Measurements from ENCODE around the gene PEF1.

The PEF1 gene

DNA sequence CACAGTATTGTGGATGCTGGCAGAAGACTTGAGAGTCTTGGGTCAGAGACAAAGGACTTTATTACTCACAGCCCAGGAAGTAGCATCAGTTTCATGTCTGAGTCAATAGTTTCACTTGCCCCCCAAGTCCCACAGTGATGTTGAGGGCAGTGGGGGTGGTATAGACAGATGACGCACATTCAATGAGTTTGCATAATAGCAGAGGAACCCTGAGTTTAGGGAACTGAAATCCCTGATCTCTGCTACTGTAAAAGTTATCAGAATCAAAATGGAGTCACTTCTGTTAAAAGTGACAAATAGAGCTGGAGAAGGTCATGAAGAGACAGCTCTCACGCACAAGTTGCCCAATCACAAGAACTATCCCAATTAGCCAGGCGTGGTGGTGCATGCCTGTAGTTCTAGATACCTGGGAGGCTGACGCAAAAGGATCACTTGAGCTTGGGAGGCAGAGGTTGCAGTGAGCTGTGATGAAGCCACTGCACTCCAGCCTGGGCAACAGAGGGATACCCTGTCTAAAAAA is 38.7 kb downstream of the PEF1 start:
- DNase-seq (ENCODE audit: low read depth): no peak
- TF ChIP-seq, protein P1, sequence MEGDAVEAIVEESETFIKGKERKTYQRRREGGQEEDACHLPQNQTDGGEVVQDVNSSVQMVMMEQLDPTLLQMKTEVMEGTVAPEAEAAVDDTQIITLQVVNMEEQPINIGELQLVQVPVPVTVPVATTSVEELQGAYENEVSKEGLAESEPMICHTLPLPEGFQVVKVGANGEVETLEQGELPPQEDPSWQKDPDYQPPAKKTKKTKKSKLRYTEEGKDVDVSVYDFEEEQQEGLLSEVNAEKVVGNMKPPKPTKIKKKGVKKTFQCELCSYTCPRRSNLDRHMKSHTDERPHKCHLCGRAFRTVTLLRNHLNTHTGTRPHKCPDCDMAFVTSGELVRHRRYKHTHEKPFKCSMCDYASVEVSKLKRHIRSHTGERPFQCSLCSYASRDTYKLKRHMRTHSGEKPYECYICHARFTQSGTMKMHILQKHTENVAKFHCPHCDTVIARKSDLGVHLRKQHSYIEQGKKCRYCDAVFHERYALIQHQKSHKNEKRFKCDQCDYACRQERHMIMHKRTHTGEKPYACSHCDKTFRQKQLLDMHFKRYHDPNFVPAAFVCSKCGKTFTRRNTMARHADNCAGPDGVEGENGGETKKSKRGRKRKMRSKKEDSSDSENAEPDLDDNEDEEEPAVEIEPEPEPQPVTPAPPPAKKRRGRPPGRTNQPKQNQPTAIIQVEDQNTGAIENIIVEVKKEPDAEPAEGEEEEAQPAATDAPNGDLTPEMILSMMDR (IDR thresholded peaks at IDR 0.05; ENCODE audit: low read depth, low read length, missing control alignments): no peak

DNA sequence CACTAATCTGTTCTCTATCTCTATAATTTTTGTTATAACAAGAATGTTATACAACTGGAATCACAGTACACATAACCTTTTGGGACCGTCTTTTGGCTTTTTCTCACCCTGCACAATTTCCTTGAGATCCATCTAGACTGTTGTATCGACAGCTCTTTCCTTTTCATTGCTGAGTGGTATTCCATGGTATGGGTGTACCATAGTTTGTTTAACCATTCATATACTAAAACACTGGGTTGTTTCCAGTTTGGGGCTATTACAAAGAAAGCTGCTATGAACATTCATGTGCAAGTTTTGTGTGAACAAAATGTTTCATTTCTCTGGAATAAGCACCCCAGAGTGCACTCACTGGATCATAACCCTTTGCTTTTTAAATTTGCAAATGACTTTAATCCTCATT is 42.6 kb downstream of the PEF1 start:
- no peak overlapping the region for H3K4me3 ChIP-seq (ENCODE audit: low read depth, low read length)
- TF ChIP-seq, protein P1 (IDR thresholded peaks at IDR 0.05; ENCODE audit: low read depth, low read length, missing control alignments): no peak
- DNase-seq (ENCODE audit: low read depth): no peak
- in situ Hi-C loops (cut with HindIII; ENCODE audit: low sequenced_read_pairs): no loop called here

More for the DNA sequence above, 38.7 kb downstream of the PEF1 start:
- no peak overlapping the region for H3K4me3 ChIP-seq (ENCODE audit: low read depth, low read length)
- in situ Hi-C loops (cut with HindIII; ENCODE audit: low sequenced_read_pairs): loop anchor here (5.0 kb wide), 1 partner anchor 99 kb away; no protein-coding TSS in a partner anchor

DNA sequence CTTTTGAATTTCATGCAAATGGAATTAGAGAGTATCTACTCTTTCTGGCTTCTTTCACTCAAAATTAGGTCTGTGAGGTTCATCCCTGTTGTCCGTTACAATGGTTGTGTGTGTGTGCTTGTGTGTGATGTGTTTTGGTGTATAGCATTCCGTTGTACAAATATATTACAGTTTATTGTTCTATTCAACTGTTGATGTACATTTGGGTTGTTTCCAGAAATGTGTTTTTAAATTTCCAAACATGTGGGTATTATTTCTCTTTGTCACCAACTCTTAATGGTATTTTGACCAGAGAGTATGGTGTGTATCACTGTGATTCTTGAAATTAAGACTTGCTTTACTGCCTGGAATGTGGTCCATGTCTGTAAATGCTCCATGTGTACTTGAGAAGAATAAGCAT is 44.0 kb downstream of the PEF1 start:
- no peak overlapping the region for H3K4me3 ChIP-seq (ENCODE audit: low read depth, low read length)
- TF ChIP-seq, protein P1 (IDR thresholded peaks at IDR 0.05; ENCODE audit: low read depth, low read length, missing control alignments): no peak
- no peak for DNase-seq (ENCODE audit: low read depth)
- in situ Hi-C loops (cut with HindIII; ENCODE audit: low sequenced_read_pairs): no loop called here

DNA sequence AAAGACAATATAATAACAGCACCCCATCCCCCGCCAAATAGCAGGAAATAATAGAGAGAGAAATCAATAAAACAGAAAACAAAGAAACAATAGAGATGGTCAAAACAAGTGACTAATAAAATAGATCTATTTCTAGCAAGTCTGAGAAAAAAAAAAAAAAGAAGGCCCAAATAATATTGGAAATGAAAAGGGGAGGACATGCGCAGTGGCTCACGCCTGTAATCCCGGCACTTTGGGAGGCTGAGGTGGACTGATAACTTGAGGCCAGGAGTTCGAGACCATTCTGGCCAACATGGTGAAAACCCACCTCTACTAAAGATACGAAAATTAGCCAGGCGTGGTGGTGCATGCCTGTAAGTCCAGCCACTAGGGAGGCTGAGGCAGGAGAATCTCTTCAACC is 45.7 kb downstream of the PEF1 start:
- TF ChIP-seq, protein P1 (IDR thresholded peaks at IDR 0.05; ENCODE audit: low read depth, low read length, missing control alignments): no peak
- in situ Hi-C loops (cut with HindIII; ENCODE audit: low sequenced_read_pairs): no loop called here
- no peak for DNase-seq (ENCODE audit: low read depth)
- H3K4me3 ChIP-seq (ENCODE audit: low read depth, low read length): no peak overlapping the region

DNA sequence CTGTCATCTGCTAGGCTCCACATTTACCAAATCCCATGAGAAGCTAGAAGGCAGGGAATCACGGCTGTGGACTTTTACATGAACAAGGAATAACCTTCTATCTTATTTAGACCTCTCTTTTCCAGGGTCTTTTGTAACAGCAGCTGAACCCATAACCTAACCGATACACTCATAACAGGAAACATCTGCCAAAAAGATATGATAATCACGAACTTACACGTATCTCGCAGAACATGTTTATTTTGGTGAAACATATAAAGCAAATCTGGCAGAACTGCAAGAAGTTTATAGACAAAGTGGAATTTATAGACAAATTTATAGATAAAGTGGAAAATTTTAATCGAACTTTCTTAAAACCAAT is 48.0 kb downstream of the PEF1 start:
- H3K4me3 ChIP-seq (ENCODE audit: low read depth, low read length): no peak overlapping the region
- in situ Hi-C loops (cut with HindIII; ENCODE audit: low sequenced_read_pairs): no loop called here
- no peak for DNase-seq (ENCODE audit: low read depth)
- TF ChIP-seq, protein P1 (IDR thresholded peaks at IDR 0.05; ENCODE audit: low read depth, low read length, missing control alignments): no peak

DNA sequence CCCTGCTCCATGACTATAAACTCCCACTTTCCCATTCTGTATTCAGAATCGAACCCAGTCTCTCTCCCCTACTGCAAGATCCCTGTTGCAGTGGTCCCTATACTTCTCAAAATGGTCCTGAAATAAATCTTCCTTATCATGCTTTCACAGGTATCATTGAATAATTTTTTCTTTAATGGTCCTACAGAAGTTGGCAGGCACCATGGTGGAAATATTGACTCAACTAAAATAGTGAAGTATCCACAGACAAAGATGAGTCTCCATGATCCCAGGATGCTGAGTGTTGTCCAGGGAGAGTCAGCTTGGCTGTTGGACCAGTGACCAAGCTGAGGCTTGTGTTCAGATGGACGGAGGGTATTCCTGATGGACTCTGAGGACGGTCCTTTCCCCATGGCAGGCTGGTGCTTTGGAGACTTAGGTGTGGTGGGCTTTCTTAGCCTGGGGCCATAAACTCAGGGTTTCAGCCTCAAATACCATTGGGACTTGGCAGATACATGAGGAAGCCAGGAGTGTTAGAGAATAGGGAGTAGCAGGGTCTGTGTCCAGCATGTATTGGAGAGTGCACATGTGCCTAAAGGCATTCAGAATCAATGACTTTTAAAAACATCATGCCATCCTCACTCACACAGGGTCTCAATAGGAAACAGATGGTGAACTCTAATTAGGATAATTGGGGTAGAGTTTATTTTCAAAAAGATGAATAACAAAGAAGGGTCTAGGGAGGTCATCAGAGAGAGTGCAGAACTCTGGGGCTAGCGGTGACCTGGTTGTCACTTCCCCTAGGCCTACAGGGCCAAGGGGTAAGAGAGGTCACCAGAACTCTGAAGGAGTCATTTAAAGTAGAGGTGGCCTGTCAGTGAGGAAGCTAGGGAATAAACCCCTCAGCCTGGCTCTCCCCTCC is 48.6 kb downstream of the PEF1 start:
- TF ChIP-seq, protein P1 (IDR thresholded peaks at IDR 0.05; ENCODE audit: low read depth, low read length, missing control alignments): no peak
- no peak overlapping the region for H3K4me3 ChIP-seq (ENCODE audit: low read depth, low read length)
- in situ Hi-C loops (cut with HindIII; ENCODE audit: low sequenced_read_pairs): no loop called here
- no peak for DNase-seq (ENCODE audit: low read depth)
